GM19395 (cell line): ENCODE results near the gene ZBTB20.
"Not testable (repeated sequence)": the region's sequence is repeated elsewhere in the genome, so short reads cannot be mapped to it uniquely, and the experiment has no call there.

Experiments used
- ATAC-seq: cut with Tn5 transposase; IDR thresholded peaks from one replicate; pipeline ENCODE4 v1.9.1; 2021; ENCODE audit warnings: mild to moderate bottlenecking, moderate library complexity; ENCODE audit not compliant: unreplicated experiment

Gene ZBTB20

DNA sequence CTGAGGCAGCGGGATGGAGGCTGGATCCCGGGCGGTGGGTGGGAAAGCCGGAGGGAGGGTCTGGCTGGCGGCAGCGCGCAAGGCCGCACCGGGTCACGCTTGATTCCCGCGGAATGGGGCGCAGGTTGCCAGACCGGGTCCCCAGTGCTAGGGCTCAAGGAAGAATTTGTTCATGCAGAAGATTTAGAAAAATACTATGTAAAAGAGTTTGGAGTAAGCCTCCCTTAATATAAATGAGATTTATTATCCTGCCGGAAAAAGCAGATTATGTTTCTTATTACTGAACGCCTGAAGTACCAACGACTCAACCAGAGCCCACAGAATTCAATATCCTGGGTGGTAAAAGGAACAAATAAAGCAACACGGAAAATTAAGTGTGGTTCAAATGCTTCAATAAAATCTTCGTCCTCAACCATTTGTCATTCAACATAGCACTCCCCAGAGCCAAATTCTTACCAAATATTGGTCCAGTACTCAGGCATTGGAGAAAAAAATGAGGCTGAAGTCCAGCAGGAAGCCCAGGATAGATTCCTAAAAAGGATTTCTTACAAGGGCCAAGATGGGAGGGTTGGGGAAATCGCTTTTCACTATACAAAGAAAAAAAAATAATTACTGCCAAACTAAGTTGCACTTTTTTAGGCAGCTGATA, 1.2 kb upstream of the ZBTB20 start:
- ATAC-seq, result peak; percentile 6

DNA sequence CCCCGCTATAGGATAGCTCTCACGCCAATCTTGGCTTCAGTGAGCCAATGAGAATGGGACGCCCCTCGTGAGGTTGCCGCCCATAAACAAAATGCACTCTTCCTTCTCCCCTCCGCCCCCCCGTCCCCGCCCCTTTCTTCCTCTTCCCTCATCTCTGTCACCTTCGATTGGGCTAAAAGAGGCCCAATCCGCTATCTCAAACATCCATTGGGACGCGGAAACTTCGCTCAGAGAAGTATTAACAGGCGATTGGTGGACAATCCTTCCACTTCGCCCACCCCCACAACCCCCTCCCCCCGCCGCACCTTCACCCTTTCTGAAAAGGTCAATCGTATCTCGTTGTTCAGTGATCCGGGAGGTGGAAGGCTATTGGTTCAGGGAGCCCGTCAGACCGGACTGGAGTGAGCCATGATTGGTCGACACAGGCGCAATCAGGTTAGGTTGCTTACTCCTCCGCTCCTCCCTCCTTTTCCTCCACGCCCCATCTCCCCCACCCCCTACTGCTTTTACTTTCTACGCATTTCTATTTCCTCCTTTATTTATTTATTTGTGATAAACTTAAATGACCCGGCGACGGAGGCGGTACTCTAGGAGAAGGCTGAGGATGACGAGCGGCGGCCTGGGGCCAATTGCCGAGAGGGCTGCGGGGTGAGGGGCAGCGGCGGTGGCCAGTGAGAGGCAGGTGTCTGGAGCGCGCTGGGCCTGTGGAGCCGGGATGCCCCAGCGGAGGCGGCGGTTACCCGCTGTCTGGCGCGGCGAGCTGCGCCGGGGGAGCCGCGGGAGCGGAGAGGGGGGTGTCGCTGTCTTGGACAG, 447 bp upstream of the ZBTB20 start:
- ATAC-seq, result peak; percentile 86

- ATAC-seq, result no peak
Observed at GRCh38 chr3:115146032-115146417, 1.1 kb downstream of the ZBTB20 start.

GRCh38 chr3:115141033-115141757, 5.9 kb downstream of the ZBTB20 start:
- ATAC-seq, result peak; percentile 75

- peak; percentile 40 for ATAC-seq
Observed at GRCh38 chr3:115139072-115139471, 8.0 kb downstream of the ZBTB20 start.

DNA sequence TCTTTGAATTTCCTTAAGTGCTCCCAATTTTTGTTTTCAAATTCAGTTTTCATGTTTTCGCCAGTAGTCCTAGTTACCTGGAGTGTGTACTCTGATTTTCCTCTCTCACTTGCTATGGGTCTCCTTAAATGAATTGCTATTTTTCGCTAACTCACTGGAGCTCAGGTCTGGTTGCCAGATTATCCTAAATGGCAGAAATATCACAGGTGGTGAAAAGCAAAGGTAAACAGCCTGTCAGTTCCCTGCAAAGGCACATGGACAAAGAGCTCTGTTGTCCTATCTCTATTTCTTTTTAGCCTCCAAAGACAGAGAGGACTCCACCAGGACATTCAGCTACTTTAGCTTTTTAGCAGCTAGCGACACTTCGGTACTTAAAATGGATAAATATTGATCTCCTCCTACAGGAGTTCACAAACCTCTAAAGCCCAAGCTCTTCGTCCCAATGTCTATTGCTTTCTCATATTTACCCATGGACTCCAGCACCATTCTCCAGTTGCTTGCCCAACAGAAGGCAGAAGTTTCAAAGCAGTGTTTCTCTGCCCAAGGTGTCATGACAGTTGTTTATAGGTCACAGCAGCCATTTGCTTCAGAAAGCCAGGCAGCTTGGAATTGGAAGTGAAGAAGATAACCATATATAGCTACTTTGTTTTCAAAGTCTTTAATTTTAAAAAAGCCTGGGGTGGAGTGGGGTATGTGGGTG, 12.3 kb downstream of the ZBTB20 start:
- ATAC-seq, result no peak

GRCh38 chr3:115127208-115127607, 19.9 kb downstream of the ZBTB20 start:
- ATAC-seq, result no peak

- no peak for ATAC-seq
Observed at GRCh38 chr3:115120597-115120996, 26.5 kb downstream of the ZBTB20 start.

DNA sequence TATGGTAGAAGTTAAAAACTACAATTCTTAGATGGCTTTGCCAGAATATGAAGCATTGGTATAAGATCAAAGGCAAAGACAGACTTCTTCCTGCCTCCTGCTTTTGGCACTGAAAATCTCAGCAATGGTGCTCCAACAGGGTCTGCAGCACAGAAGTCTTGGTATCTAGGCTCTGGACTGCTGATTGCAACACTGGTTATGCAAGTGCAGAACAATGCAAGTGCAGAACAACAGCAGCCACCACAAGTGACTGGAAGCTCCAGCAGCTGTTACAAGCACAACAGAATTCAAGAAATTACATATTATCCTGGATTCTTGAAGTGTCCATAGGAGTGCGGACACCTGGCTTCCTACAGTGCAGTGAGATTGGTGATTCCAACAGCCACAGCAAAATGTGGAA, 33.7 kb downstream of the ZBTB20 start:
- ATAC-seq, result no peak

DNA sequence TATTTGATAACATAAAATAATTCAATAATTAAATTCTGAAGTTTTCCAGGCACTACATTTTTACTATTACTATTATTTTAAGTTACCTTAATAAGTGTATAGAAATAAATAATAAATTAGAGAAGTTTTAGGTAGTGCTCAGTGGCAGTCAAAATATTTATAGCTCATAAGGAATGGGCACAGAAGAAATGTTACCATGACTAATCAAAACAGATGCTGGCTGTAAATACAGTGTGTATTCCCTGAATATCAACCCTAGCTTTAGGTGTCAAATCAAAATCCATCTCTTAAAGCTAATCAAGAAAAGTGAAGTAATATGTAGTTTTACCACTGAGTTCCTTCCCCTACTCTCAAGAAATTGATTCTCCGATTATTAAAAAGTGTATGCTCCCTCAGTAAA, 35.5 kb downstream of the ZBTB20 start:
- no peak for ATAC-seq

- no peak for ATAC-seq
Observed at GRCh38 chr3:115110830-115111229, 36.3 kb downstream of the ZBTB20 start.

- not testable (repeated sequence) for ATAC-seq
Observed at GRCh38 chr3:115110066-115110465, 37.0 kb downstream of the ZBTB20 start.

GRCh38 chr3:115108614-115109013, 38.5 kb downstream of the ZBTB20 start:
- no peak for ATAC-seq

GRCh38 chr3:115102046-115102445, 45.0 kb downstream of the ZBTB20 start:
- ATAC-seq, result no peak

DNA sequence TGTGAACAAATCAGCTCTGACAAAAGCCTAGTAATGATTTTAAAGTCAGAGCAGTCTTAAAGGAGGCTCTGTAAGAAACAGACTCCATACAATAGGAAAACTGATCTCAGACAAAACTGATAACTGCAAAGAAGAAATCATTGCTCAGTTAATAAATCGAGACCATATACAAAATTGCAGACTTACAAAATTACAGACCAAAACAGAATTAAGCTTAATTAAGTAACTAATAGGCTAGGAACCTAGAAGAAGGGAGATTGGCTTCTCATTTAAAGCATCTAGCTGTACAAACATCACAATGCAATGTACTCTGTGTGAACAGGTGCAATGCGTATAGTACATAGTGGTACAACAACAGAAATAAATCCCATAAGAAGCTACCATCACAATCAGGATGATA, 46.3 kb downstream of the ZBTB20 start:
- ATAC-seq, result no peak

GRCh38 chr3:115099986-115100571, 47.0 kb downstream of the ZBTB20 start:
- peak; percentile 86 for ATAC-seq

DNA sequence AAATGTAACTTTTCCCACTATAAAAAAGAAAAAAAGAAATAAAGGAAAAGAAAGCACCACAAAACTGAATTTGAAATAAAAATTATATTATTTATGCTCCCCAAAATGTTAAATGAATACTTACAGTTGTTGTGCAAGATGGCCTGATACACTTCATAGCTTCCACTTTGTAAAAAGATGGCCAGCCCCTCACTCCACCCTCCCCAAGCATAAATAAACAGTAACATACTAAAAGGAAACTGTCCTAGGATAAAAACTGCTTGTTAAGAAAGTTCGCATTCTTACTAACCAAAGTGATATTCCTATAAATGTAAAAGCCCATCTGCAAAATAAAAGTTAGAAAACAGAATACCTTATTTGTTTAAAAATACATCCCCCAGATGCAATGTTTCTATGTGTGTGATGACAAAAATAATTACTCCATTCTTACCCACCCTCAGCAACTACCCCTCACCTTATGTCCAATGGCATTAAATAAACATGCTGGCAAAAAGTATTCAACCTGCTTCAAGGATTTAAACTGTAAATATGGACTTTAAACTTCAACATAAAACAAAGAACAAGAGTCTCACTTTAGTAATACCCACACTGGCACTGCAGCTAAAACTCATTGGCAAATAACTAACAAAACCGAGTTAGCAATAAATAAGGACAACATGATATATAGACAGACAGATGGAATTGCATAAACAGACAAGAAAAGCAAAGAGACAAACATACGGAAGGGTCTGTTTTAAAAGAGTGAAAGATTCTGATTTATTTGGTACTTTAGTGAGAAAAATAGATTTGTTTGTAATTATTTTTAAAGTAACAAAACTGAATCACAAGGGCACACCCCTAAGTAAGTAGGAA, 47.7 kb downstream of the ZBTB20 start:
- ATAC-seq, result peak; percentile 7

- ATAC-seq, result no peak
Observed at GRCh38 chr3:115098354-115099073, 48.6 kb downstream of the ZBTB20 start.

- ATAC-seq, result no peak
Observed at GRCh38 chr3:115095236-115095635, 51.9 kb downstream of the ZBTB20 start.
